T-helper 2 cell (primary cell): ENCODE measurements around the gene KIF13A.
"Not testable (repeated sequence)": the region's sequence is repeated elsewhere in the genome, so short reads cannot be mapped to it uniquely, and the experiment has no call there.

Experiments used
- DNase-seq, 5 experiments: peaks; one replicate each; pipeline versions ENCODE4 v3.0.0 to v3.0.0-alpha.2; 2012 to 2022

KIF13A gene

DNA sequence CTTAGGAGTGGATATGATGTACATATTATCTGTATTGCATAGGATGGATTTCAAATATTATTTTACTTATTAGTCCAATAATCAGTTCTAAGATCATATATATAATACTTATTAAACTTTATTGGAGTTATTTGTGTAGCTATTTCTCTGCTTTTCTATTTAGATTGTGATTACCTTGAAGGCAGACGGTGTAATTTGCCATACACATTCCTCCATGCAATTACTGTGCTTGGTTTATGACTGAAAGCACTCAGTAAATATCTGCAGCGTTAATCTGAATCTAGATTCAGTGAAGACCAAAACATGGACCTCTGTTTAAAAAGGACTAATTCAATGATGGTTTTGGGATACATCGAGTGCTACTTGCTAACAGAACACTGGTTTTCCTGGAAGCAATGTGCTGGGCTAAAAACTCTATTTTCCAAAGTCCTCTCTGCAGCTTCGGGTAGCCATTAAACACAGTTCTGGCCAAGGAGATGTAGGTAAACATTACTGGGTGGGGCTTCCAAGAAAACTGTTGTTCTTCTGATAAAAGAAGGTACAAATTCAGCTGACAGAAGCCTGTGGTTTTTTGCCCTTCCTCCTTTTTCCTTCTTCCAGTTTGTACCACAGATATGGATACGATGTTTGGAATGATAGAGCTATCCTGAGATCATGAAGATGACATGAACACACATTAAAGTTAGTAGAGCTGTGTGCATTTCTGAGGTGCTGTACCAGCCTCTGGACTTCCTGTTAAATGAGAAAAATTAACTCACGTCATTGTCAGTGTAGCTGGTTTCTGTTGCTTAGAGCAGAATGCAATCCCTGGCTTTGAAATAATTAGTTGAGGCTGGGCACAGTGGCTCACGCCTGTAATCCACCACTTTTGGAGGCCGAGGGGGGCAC lies 144.3 kb downstream of the KIF13A start:
- DNase-seq: no peak

DNA sequence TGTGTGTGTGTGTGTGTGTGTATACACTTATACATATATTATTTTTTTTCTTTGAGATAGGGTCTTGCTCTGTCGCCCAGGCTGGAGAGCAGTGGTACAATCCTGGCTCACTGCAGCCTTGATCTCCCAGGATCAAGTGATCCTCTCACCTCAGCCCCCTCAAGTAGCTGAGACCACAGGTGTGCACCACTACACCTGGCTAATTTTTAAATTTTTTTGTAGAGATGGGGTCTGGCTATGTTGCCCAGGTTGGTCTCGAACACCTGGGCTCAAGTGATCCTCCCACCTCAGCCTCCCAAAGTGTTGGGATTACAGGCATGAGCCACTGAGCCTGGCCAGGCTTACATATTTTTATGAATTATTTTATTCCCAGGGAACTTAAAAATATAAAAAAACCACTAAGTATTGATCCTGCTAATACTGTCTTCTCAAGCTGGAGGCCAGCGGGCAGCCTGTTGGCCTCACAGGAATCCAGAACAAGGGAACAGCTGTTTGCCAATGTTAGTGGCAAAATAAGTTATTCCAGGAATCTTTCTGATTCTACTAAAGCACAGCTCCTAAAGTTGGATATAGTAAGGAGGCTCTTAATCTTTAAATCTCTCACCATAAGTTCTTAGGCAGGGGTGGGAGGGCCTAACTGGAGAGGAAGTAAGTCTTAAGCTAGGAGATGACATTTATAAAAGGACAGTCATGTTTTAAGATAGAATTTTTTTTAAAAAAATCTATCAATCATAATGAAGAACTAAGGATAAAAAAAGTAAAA lies 145.2 kb downstream of the KIF13A start:
- no peak for DNase-seq

GRCh38 chr6:17839513-17840223 lies 147.8 kb downstream of the KIF13A start:
- DNase-seq: no peak

- no peak for DNase-seq
Observed at GRCh38 chr6:17836293-17836692, 151.1 kb downstream of the KIF13A start.

GRCh38 chr6:17835784-17836183 lies 151.7 kb downstream of the KIF13A start:
- DNase-seq: no peak

GRCh38 chr6:17831135-17831534 lies 156.3 kb downstream of the KIF13A start:
- DNase-seq: no peak

DNA sequence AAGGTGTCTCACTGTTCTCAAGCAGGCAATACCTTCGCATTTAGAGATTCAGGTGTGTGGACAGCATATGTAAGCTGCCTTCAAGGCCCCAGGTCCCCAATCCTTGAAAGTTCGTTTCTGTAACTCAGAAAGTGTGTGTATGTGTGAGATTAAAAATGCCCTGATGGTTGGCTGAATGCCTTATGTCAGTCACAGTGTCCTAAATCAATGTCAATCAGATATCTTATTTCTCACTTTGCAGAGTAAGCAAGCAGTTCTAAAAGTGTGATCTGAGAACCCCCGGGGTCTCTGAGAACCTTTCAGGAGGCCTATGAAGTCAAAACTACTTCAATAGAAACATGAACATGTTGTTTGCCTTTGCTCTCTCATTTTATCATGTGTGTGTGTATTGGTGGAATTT lies 157.5 kb downstream of the KIF13A start:
- no peak for DNase-seq

- no peak for DNase-seq
Observed at GRCh38 chr6:17828149-17828548, 159.3 kb downstream of the KIF13A start.

DNA sequence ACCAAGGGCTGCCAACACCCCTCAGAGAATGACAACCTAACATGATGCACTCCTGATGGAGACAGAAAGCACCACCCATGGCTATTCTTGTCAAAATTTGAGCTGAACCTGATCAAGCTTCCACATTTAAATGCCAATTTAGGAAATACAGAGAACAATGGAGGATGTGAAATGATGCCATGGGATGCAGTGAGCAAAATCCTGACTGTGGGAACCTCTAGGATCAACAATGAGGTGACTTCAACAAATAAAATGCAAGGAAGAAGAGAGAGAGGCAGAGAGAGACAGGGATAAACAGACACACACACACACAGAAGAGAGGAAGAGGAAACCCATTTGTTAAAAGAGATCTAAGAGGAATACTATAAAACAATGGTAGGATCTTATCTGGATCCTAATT lies 161.1 kb downstream of the KIF13A start:
- DNase-seq: no peak

GRCh38 chr6:17820055-17820454 lies 167.4 kb downstream of the KIF13A start:
- peak in 1 of 5 experiments; percentile 3 for DNase-seq

DNA sequence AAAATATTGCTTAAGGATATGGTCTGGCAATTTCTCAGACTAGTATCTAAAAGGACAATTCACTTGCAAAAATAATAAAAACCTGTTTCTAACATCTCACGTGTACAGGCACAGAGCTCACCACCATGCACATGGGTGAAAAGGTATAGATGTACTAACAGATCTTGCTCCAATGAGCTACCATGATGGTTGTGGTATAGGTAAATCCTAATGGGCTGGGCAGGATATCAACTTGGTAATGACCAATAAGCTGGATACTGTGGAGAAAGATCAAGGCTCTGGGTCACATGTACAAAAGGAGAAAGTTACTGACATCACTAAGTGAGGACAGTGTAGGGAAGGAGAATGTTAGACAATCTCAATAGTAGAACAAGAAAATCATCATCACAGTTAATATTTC lies 169.7 kb downstream of the KIF13A start:
- DNase-seq: no peak

DNA sequence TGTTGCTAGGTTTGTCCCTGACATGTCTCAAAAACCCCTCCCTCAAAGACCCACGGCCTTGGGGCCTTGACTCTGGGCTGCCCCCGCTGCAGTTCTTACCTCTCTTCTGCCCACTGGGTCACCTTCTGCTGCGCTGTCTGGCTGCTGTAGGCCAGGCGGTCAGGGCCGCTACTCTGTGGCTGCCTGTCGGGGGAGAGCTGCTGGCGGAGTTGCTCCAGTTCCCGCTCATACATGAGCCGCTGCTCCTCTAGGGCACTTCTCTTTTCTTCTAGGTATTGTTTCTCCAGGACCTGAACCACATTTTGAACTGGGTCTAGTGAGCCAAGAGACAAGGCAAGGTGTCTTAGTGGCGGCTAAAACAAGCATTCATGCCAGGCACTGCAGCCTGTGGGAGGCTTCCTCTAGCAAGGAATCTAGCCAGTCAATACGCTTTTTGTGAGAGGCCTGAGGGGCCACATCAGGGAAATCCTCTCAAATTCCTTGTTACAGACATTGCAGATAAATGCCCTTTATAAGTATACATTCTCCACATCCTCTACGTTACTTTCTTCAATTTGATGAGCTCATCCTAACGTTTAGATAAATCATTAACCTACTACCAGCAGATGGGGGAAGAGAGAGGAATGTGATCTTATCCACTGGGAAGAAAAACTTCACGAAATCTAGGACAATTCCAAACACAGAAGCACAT lies 170.4 kb downstream of the KIF13A start:
- DNase-seq: no peak

DNA sequence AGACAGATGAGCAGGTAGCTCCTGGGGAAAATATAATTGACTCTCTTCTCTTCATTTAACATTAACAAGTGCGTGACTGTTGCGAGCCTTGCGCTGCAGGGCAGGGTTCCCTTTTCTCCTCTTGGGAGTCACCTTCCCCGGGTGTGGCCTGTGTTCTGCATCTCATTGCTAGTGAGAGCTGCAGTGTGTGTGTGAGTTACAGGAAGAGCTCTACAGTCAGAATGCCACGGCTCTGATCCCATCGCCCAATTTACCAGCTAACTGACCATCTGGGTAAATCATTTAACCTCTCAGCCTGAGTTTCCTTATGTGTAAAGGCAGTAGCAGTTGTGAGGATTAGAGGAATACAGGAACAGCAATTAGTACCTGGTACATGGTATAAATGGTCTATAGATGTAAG lies 173.9 kb downstream of the KIF13A start:
- DNase-seq: no peak

GRCh38 chr6:17812311-17812710 lies 175.1 kb downstream of the KIF13A start:
- no peak for DNase-seq

GRCh38 chr6:17808609-17809008 lies 178.8 kb downstream of the KIF13A start:
- no peak for DNase-seq

GRCh38 chr6:17807431-17807830 lies 180.0 kb downstream of the KIF13A start:
- not testable (repeated sequence) for DNase-seq

DNA sequence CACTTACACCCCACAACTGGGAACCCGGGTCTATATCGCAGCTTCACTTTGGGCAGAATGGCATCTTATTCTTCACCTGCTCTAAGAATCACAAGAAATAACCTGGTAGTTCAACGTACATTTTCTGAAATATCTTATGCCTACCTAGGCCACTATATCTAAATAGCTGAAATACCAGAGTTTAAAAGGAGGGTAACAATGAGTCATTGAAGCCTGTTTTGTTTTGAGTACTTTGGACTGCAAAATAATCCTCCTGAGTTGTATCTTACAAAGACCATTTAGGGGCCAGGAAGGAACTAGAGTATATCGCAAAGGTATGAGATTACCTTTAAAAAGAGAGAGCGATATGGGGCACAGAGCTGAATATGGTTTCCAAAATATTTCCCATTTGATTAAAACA lies 184.0 kb downstream of the KIF13A start:
- DNase-seq: no peak

DNA sequence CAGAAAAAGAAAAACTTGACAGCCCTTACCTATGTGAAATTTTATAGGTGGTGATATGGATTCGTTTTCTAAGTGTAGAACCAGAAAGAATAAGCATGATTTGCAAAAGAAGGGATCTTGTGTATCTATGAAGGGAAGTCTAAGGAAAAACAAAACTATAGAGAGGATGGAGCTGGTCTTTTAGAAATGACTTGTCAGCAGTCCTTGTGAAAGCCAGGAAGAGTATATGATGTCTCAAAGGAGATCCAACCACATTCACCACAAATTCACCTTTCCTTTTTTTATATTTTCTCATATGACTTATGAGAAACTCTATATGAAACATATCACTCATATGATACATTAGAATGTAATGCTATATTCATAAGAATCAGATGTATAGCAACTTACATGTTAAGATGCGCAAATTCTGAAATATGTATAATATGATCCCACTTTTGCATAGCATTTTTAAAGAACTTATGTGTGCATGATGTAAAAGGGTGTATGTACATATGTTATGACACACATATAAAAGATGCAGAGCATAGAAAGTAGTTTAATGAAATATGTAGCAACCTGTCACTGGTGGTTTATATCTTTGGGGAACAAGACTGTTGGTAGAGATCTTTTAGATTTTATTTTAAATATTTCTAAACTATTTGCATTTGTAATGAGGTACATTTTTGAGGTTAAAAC lies 188.8 kb downstream of the KIF13A start:
- DNase-seq: no peak

DNA sequence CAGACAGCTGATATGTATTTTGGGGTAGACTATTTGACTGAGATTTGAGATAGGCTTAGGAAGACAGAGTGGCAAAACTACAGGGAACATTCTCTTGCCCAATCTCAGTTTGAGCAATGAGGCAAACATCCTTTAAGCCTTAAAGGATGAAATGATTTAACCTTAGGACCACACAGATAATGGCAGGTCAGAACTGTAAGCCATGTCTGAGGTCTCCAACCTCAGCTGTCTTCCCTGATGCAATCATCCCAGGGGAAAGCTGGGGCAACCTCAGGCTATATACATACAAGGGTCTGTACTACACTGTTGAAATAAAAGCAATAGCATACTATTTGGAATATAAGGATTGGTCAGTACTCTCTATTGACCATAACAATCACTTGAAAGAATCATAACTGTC lies 196.9 kb downstream of the KIF13A start:
- no peak for DNase-seq

DNA sequence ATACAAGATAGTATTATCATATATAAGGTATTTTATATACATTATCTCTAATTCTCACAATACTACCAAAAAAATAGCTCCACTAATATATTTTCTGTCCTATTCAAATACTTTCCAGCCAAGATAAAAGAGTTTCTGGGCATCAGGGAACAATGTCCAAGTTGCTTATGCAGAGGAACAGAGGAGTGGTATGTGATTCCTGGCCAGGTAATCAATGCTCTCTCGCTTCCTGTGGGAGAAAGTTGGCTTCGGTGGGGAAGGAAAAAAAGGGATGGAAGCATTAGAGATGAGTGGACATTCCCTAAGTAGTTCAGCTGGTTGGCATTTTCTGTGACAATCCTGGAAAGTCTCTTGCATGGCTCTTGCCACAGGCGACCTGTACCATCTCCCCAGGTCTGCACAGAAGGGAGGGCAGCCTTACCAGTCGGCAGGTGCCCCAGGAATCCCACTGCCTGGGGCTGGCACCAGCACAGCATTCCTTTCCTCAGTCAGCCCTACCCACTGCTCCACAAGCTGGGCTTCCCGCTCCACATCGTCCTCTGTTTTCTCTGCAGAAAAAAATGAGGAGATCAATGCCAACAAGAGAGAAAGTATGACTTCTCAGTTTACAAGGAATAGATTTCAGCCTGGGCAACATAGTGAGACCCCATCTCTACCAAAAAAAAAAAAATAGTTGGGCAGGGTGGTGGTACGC lies 202.2 kb downstream of the KIF13A start:
- no peak for DNase-seq

DNA sequence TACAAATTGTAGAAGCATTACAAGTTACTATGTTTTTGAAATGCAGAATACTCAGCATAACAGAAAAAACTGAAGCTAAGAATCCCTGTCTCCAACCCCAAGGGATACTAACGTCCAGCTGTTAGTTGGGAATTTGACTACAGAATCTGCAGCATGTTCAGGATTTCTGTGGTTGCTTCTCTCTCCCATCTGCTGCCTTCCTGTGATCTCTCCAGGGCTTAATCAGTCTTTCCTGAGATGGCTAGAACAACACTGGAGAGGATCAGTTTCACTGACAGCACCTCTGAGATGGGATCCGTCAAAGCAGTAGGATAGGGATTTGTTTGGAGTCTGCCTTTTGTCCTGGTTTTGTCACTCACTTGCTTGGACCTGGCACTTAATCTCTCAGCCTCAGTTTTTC lies 207.4 kb downstream of the KIF13A start:
- DNase-seq: no peak

- no peak for DNase-seq
Observed at GRCh38 chr6:17771609-17772008, 215.8 kb downstream of the KIF13A start.
